Activated B cell treated with CpG ODN at 0.5 μM for 24 hours (primary cell): Measurements from ENCODE around the gene MX2. TPM values are rescaled to one million over a fixed set of nuclear protein-coding genes. Genes with fewer than 3 reads are reported as not detected.

Source experiments
- ATAC-seq: fragments of 200-7000 bp; cut with Tn5 transposase; one replicate; pipeline ENCODE4 v1.10.0; 2021; ENCODE audit warnings: low read depth, mild to moderate bottlenecking, moderate library complexity
- CTCF ChIA-PET: fragments of 350-600 bp; sonication (Branson Sonifier 250); formaldehyde crosslinking; loops from one replicate; lab custom pipeline; 2021; ENCODE audit warnings: antibody characterized with exemption; lab: Charles Lee
- POLR2A ChIA-PET: fragments of 350-600 bp; sonication (Branson Sonifier 250); formaldehyde crosslinking; loops from one replicate; lab custom pipeline; 2021; ENCODE audit warnings: antibody characterized with exemption; lab: Charles Lee
- DNase-seq: peaks from one replicate; pipeline ENCODE4 v3.0.0; 2022
- H3K27ac Mint-ChIP-seq: one replicate; pipeline ENCODE4 v1.8.0; 2020; ENCODE audit warnings: mixed read lengths
- H3K27me3 Mint-ChIP-seq: one replicate; pipeline ENCODE4 v1.8.0; 2021; ENCODE audit warnings: mixed read lengths
- H3K36me3 Mint-ChIP-seq: one replicate; pipeline ENCODE4 v1.8.0; 2021; ENCODE audit warnings: low read depth, mixed read lengths
- H3K4me1 Mint-ChIP-seq: one replicate; pipeline ENCODE4 v1.8.0; 2021; ENCODE audit warnings: mixed read lengths
- H3K4me3 Mint-ChIP-seq: one replicate; pipeline ENCODE4 v1.8.0; 2020; ENCODE audit warnings: mild to moderate bottlenecking, mixed read lengths
- H3K9me3 Mint-ChIP-seq: one replicate; pipeline ENCODE4 v1.8.0; 2020; ENCODE audit warnings: mixed read lengths
- CTCF ChIP-seq: fragments of 200-600 bp; IDR thresholded peaks from one replicate; pipeline ENCODE4 v1.8.0; 2022; ENCODE audit warnings: antibody characterized with exemption, mild to moderate bottlenecking
- intact Hi-C: fragments of 100-400 bp; cut with micrococcal nuclease; formaldehyde crosslinking; loops from one replicate; pipeline ENCODE4 v1.15.1; 2024
- total RNA-seq: library from RNA; stranded (reverse); gene quantifications from 2 replicates; pipeline ENCODE4 v1.2.3, GENCODE V29; 2022

Gene MX2
- total RNA-seq, 1 donor from 2014 or later = 34.4 TPM

GRCh38 chr21:41387824-41388223, 26.0 kb downstream of the MX2 start:
- Mint-ChIP-seq H3K27me3 (no peaks in the 10 kb centered on the region), H3K4me3 (no peak overlapping the region), H3K4me1 (no peaks in the 10 kb centered on the region), H3K36me3 (peaks cover 54% of the 10 kb centered on the region), H3K27ac (no peak overlapping the region), H3K9me3 (no peaks in the 10 kb centered on the region)
- CTCF ChIA-PET = interaction anchor here (1.4 kb wide), 1 partner anchor 105 kb away, joined by 3 read pairs; no protein-coding TSS in a partner anchor
- no peak for TF ChIP-seq CTCF
- ATAC-seq (no peak), DNase-seq (no peak)
- POLR2A ChIA-PET = no interaction called here
- intact Hi-C loops = no loop called here

GRCh38 chr21:41388259-41388658, 26.4 kb downstream of the MX2 start:
- DNase-seq (no peak), ATAC-seq (no peak)
- Mint-ChIP-seq H3K27ac (no peak overlapping the region), H3K27me3 (no peaks in the 10 kb centered on the region), H3K4me1 (no peaks in the 10 kb centered on the region), H3K36me3 (peaks cover 54% of the 10 kb centered on the region), H3K9me3 (no peaks in the 10 kb centered on the region), H3K4me3 (no peak overlapping the region)
- TF ChIP-seq CTCF = no peak
- ChIA-PET CTCF (no interaction called here), POLR2A (no interaction called here)
- intact Hi-C loops = no loop called here

- H3K36me3 Mint-ChIP-seq = peaks cover 63% of the 10 kb centered on the region
- H3K4me1 Mint-ChIP-seq = no peaks in the 10 kb centered on the region
- ChIA-PET CTCF (no interaction called here), POLR2A (no interaction called here)
- no peak for DNase-seq
- H3K27ac Mint-ChIP-seq = no peak overlapping the region
- TF ChIP-seq CTCF = no peak
- H3K4me3 Mint-ChIP-seq = no peak overlapping the region
- no peaks in the 10 kb centered on the region for H3K9me3 Mint-ChIP-seq
- intact Hi-C loops = no loop called here
- no peak for ATAC-seq
- H3K27me3 Mint-ChIP-seq = no peaks in the 10 kb centered on the region
Measured at GRCh38 chr21:41390043-41390639, 28.3 kb downstream of the MX2 start.

- ATAC-seq = no peak
- TF ChIP-seq CTCF = no peak
- intact Hi-C loops = no loop called here
- no peaks in the 10 kb centered on the region for H3K9me3 Mint-ChIP-seq
- ChIA-PET POLR2A (no interaction called here), CTCF (no interaction called here)
- no peak overlapping the region for H3K4me3 Mint-ChIP-seq
- peaks cover 17% of the 10 kb centered on the region for H3K4me1 Mint-ChIP-seq
- H3K36me3 Mint-ChIP-seq = peaks cover 64% of the 10 kb centered on the region
- DNase-seq = no peak
- H3K27ac Mint-ChIP-seq = no peak overlapping the region
- no peaks in the 10 kb centered on the region for H3K27me3 Mint-ChIP-seq
Measured at GRCh38 chr21:41393876-41394465, 32.1 kb downstream of the MX2 start.

GRCh38 chr21:41396558-41397075, 34.8 kb downstream of the MX2 start:
- ATAC-seq = no peak
- H3K4me3 Mint-ChIP-seq = no peak overlapping the region
- intact Hi-C loops = no loop called here
- H3K27ac Mint-ChIP-seq = no peak overlapping the region
- no peak for TF ChIP-seq CTCF
- ChIA-PET CTCF (no interaction called here), POLR2A (interaction anchor here (1.6 kb wide), 1 partner anchor 29 kb away, joined by 4 read pairs; the partner anchor contains the start of gene MX1)
- peaks cover 80% of the 10 kb centered on the region for H3K36me3 Mint-ChIP-seq
- no peaks in the 10 kb centered on the region for H3K9me3 Mint-ChIP-seq
- H3K4me1 Mint-ChIP-seq = peaks cover 17% of the 10 kb centered on the region
- H3K27me3 Mint-ChIP-seq = no peaks in the 10 kb centered on the region
- no peak for DNase-seq
